Hepatocyte (in vitro differentiated cells): ENCODE measurements around the gene ZNF281. TPM values are rescaled to one million over a fixed set of nuclear protein-coding genes. Genes with fewer than 3 reads are reported as not detected.
"Not testable (repeated sequence)": the region's sequence is repeated elsewhere in the genome, so short reads cannot be mapped to it uniquely, and the experiment has no call there.

Experiments used
- DNase-seq: peaks from one replicate; pipeline ENCODE4 v3.0.0-alpha.2; 2016; ENCODE audit warnings: low spot score
- H2AFZ ChIP-seq: fragments of 200-600 bp; sonication (generic); 2 replicates; pipeline ENCODE4 v1.6.0; 2016; ENCODE audit warnings: antibody characterized with exemption, mild to moderate bottlenecking
- H3K27ac ChIP-seq: fragments of 200-600 bp; sonication (generic); 2 replicates; pipeline ENCODE4 v1.5.1; 2016; ENCODE audit warnings: mild to moderate bottlenecking
- H3K27me3 ChIP-seq: fragments of 200-600 bp; sonication (generic); 2 replicates; pipeline ENCODE4 v1.6.1; 2016
- H3K36me3 ChIP-seq: fragments of 200-600 bp; sonication (generic); replicated peaks from 2 replicates; pipeline ENCODE4 v1.5.1; 2016; ENCODE audit warnings: low read depth; ENCODE audit not compliant: insufficient read depth
- H3K4me1 ChIP-seq: fragments of 200-600 bp; sonication (generic); 2 replicates; pipeline ENCODE4 v1.5.1; 2016; ENCODE audit warnings: mild to moderate bottlenecking, moderate library complexity; ENCODE audit not compliant: insufficient read depth
- H3K4me2 ChIP-seq: fragments of 200-600 bp; sonication (generic); 2 replicates; pipeline ENCODE4 v1.6.0; 2016
- H3K4me3 ChIP-seq: fragments of 200-600 bp; sonication (generic); 2 replicates; pipeline ENCODE4 v1.5.1; 2016; ENCODE audit warnings: mild to moderate bottlenecking
- H3K79me2 ChIP-seq: fragments of 200-600 bp; sonication (generic); 2 replicates; pipeline ENCODE4 v1.6.0; 2017; ENCODE audit warnings: mild to moderate bottlenecking
- H3K9me2 ChIP-seq: fragments of 200-600 bp; sonication (generic); replicated peaks from 2 replicates; pipeline ENCODE4 v1.6.0; 2017; ENCODE audit warnings: mild to moderate bottlenecking; ENCODE audit not compliant: insufficient read depth
- H3K9me3 ChIP-seq: fragments of 200-600 bp; sonication (generic); 2 replicates; pipeline ENCODE4 v1.5.1; 2016; ENCODE audit warnings: low read depth, mild to moderate bottlenecking
- H4K20me1 ChIP-seq: fragments of 200-600 bp; sonication (generic); 2 replicates; pipeline ENCODE4 v1.6.0; 2016; ENCODE audit warnings: mild to moderate bottlenecking; ENCODE audit not compliant: insufficient read depth, poor library complexity, severe bottlenecking
- EZH2 ChIP-seq: fragments of 200-600 bp; sonication (generic); IDR thresholded peaks from 2 replicates; pipeline ENCODE4 v1.6.1; 2016; ENCODE audit warnings: antibody characterized with exemption, mild to moderate bottlenecking, borderline replicate concordance
- EZH2phosphoT487 ChIP-seq: fragments of 200-600 bp; sonication (generic); IDR thresholded peaks from one replicate; pipeline ENCODE4 v1.6.1; 2018; ENCODE audit warnings: antibody characterized with exemption, mild to moderate bottlenecking, low read depth, moderate library complexity; ENCODE audit not compliant: unreplicated experiment, severe bottlenecking
- WGBS: methylation state at CpG from one replicate; pipeline ENCODE4 v1.1.6; 2016; ENCODE audit warnings: low lambda C conversion rate; ENCODE audit errors: missing lambda C conversion rate; 5-methylcytosine and 5-hydroxymethylcytosine counted together
- polyA plus RNA-seq: library from polyadenylated mRNA; unstranded; fragments of >200 nt; fragmentation: Nextera tagmentation; extraction: Ambion mirVana; gene quantifications from 2 replicates; pipeline ENCODE4 v1.2.1, GENCODE V29; 2016
- total RNA-seq: library from RNA; depleted of rRNA; stranded (reverse); fragments of >200 nt; gene quantifications from 2 replicates; pipeline ENCODE4 v1.2.3, GENCODE V29; 2014
- TF ChIP-seq, protein P1 (sequence below): fragments of 200-600 bp; sonication (generic); IDR thresholded peaks from 2 replicates; pipeline ENCODE4 v1.5.1; 2016; ENCODE audit warnings: antibody characterized with exemption, mild to moderate bottlenecking; ENCODE audit not compliant: poor library complexity

ZNF281 gene
- total and polyA plus RNA-seq, 2 experiments from 2014 or later = 19.2 to 26.6 TPM

DNA sequence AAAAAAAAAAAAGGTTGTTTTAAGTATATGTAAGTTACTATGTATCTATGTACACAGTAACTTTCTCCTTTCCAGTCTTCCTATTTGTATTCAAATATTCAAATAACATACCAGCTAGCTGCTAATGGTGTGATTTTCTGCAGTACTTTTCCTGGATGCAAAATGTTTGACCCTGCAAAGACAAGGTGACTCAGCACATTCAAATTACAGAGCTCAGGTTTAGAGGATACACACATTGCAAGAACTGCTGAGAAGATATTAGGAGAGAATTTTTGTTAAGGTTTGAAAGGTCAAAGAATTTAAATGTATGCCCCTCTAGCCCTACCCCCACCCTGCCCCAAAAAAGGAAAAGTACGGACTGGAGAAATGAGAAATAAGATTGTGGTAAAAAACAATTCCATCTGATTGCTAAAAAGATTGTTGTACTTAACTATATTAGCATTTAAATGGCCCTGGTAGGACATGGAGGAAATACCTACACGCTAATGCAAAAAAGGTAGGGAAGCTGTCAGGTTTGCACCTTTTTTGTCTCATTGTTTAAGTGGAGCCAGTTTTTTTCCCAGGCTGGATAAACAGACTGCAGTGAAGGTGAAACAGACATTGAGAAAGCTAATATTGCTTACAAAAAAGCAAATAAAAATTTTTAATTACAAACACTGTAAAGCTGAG lies 45.6 kb downstream of the ZNF281 start:
- no peak overlapping the region for H2AFZ ChIP-seq
- H3K4me2 ChIP-seq = no peak overlapping the region
- H4K20me1 ChIP-seq = no peaks in the 10 kb centered on the region
- H3K4me3 ChIP-seq = no peak overlapping the region
- no peaks in the 10 kb centered on the region for H3K9me3 ChIP-seq
- 51% methylated on average over 2 of the region's 2 CpGs for WGBS
- no peaks in the 10 kb centered on the region for H3K9me2 ChIP-seq
- H3K27me3 ChIP-seq = no peaks in the 10 kb centered on the region
- TF ChIP-seq EZH2phosphoT487 = no peak
- no peak overlapping the region for H3K27ac ChIP-seq
- DNase-seq = no peak
- H3K79me2 ChIP-seq = no peaks in the 10 kb centered on the region
- H3K36me3 ChIP-seq = no peaks in the 10 kb centered on the region
- no peaks in the 10 kb centered on the region for H3K4me1 ChIP-seq

- H4K20me1 ChIP-seq = no peaks in the 10 kb centered on the region
- no peaks in the 10 kb centered on the region for H3K9me3 ChIP-seq
- DNase-seq = no peak
- no peaks in the 10 kb centered on the region for H3K36me3 ChIP-seq
- no peak overlapping the region for H3K4me3 ChIP-seq
- H3K4me2 ChIP-seq = no peak overlapping the region
- no peak for TF ChIP-seq EZH2phosphoT487
- TF ChIP-seq EZH2 = no peak
- TF ChIP-seq, protein P1, sequence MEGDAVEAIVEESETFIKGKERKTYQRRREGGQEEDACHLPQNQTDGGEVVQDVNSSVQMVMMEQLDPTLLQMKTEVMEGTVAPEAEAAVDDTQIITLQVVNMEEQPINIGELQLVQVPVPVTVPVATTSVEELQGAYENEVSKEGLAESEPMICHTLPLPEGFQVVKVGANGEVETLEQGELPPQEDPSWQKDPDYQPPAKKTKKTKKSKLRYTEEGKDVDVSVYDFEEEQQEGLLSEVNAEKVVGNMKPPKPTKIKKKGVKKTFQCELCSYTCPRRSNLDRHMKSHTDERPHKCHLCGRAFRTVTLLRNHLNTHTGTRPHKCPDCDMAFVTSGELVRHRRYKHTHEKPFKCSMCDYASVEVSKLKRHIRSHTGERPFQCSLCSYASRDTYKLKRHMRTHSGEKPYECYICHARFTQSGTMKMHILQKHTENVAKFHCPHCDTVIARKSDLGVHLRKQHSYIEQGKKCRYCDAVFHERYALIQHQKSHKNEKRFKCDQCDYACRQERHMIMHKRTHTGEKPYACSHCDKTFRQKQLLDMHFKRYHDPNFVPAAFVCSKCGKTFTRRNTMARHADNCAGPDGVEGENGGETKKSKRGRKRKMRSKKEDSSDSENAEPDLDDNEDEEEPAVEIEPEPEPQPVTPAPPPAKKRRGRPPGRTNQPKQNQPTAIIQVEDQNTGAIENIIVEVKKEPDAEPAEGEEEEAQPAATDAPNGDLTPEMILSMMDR = no peak
- 58% methylated on average over 5 of the region's 5 CpGs for WGBS
- H3K27me3 ChIP-seq = no peaks in the 10 kb centered on the region
- no peaks in the 10 kb centered on the region for H3K9me2 ChIP-seq
- no peak overlapping the region for H2AFZ ChIP-seq
- H3K27ac ChIP-seq = no peak overlapping the region
- no peaks in the 10 kb centered on the region for H3K4me1 ChIP-seq
- no peaks in the 10 kb centered on the region for H3K79me2 ChIP-seq
Measured at GRCh38 chr1:200363264-200363933, 46.4 kb downstream of the ZNF281 start.

DNA sequence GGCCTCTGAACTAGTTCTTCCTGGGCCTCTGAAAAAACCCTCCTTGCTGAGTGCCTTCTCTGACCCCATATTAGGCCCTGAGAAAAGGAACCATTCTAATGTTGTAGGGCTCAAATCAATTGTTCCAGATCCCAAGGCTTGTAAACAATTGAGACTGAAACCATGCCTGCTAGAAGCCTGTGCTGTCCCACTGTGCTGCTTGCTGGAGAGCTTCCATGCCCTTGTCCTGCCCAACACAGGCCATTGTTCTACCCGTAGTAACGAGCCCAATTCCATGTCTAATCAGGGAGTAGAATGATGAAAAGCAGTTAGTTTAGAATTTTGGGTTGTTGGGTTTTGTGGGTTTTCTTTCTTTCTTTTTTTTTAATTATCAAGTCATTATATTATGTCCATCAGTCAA lies 47.4 kb downstream of the ZNF281 start:
- no peak for TF ChIP-seq EZH2
- TF ChIP-seq EZH2phosphoT487 = no peak
- TF ChIP-seq, protein P1 = no peak
- Histone ChIP-seq H3K36me3 (no peaks in the 10 kb centered on the region), H2AFZ (no peak overlapping the region), H3K4me3 (no peak overlapping the region), H3K9me3 (no peaks in the 10 kb centered on the region), H3K27ac (no peak overlapping the region), H4K20me1 (no peaks in the 10 kb centered on the region), H3K27me3 (no peaks in the 10 kb centered on the region), H3K4me2 (no peak overlapping the region), H3K79me2 (no peaks in the 10 kb centered on the region), H3K9me2 (no peaks in the 10 kb centered on the region), H3K4me1 (no peaks in the 10 kb centered on the region)
- no peak for DNase-seq
- 73% methylated on average over 2 of the region's 2 CpGs for WGBS

DNA sequence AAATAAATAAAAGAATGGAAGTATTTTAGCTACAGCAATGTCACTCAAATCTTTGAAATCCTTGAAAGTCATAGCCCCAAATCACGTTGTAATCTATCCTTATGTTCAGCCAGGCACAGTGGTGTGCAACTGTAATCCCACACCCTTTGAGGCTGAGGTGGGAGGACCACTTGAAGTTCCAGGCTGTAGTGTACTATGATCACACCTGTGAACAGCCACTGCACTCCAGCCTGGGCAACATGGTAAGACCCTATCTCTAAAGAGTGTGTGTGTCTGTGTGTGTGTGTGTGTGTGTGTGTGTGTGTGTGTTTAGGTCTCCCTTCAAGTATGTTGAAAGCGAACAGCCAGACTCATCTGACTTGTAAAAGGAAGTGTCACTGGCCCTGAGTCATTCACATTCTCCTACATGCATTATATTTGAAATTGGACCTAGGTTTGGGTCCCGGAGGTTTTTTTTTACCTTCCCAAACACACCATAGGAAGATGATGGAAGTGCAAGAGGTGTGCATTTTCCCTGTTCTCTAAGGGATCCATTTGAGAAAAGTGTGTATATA lies 50.1 kb downstream of the ZNF281 start:
- Histone ChIP-seq H3K4me1 (no peaks in the 10 kb centered on the region), H3K27me3 (no peaks in the 10 kb centered on the region), H3K9me3 (no peaks in the 10 kb centered on the region), H4K20me1 (no peaks in the 10 kb centered on the region), H3K27ac (no peak overlapping the region), H3K36me3 (no peaks in the 10 kb centered on the region), H3K79me2 (no peaks in the 10 kb centered on the region), H3K4me3 (no peak overlapping the region), H3K9me2 (no peaks in the 10 kb centered on the region), H3K4me2 (no peak overlapping the region), H2AFZ (no peak overlapping the region)
- 65% methylated on average over 3 of the region's 3 CpGs for WGBS
- DNase-seq = no peak
- TF ChIP-seq EZH2phosphoT487 = no peak
- TF ChIP-seq, protein P1 = no peak

- whole genome bisulfite sequencing = 75% methylated on average over 6 of the region's 6 CpGs
- H3K4me1 ChIP-seq, H3K79me2 ChIP-seq, H3K36me3 ChIP-seq, H3K27me3 ChIP-seq, H3K4me2 ChIP-seq, H3K9me2 ChIP-seq, DNase-seq, H3K27ac ChIP-seq, H3K9me3 ChIP-seq, H3K4me3 ChIP-seq, H2AFZ ChIP-seq, H4K20me1 ChIP-seq: not testable (repeated sequence)
Measured at GRCh38 chr1:200357925-200358324, 51.9 kb downstream of the ZNF281 start.
